Panc1 (cell line): ENCODE data around the gene DUSP1.

ENCODE experiments used
- POLR2AphosphoS5 ChIP-seq: IDR thresholded peaks from 2 replicates; pipeline ENCODE4 v1.6.1; 2012; ENCODE audit warnings: mild to moderate bottlenecking, low read depth, low read length, moderate library complexity
- SIN3A ChIP-seq: IDR thresholded peaks from 2 replicates; pipeline ENCODE4 v1.6.1; 2012; ENCODE audit warnings: low read depth, mild to moderate bottlenecking, low read length, moderate library complexity, borderline replicate concordance; ENCODE audit not compliant: insufficient read depth
- TCF7L2 ChIP-seq: IDR thresholded peaks from 2 replicates; pipeline ENCODE4 v1.6.1; 2011; ENCODE audit warnings: mild to moderate bottlenecking, low read depth, low read length, inconsistent platforms
- TF ChIP-seq, protein P1 (sequence below): fragments of 450-650 bp; IDR thresholded peaks from 2 replicates; pipeline ENCODE4 v1.5.1; 2017; ENCODE audit warnings: mild to moderate bottlenecking

DNA sequence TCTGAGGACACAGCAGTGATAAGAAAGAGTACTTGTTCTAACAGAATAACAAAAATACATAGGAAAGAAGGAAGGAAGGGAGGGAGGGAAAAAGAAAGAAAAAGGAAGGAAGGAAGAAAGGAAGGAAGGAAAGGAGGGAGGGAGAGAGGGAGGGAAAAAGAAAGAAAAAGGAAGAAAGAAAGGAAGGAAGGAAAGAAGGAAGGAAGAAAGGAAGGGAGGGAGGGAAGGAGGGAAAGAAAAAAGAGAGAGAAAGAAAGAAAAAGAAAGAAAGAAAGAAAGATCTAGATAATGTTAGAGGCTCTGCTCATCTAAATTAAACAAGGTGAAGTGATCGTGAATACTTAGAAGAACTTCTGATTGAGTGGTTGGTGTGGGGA, 29.8 kb downstream of the DUSP1 start:
- TF ChIP-seq, protein P1, sequence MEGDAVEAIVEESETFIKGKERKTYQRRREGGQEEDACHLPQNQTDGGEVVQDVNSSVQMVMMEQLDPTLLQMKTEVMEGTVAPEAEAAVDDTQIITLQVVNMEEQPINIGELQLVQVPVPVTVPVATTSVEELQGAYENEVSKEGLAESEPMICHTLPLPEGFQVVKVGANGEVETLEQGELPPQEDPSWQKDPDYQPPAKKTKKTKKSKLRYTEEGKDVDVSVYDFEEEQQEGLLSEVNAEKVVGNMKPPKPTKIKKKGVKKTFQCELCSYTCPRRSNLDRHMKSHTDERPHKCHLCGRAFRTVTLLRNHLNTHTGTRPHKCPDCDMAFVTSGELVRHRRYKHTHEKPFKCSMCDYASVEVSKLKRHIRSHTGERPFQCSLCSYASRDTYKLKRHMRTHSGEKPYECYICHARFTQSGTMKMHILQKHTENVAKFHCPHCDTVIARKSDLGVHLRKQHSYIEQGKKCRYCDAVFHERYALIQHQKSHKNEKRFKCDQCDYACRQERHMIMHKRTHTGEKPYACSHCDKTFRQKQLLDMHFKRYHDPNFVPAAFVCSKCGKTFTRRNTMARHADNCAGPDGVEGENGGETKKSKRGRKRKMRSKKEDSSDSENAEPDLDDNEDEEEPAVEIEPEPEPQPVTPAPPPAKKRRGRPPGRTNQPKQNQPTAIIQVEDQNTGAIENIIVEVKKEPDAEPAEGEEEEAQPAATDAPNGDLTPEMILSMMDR = no peak
- TF ChIP-seq POLR2AphosphoS5 = no peak
- no peak for TF ChIP-seq SIN3A
- no peak for TF ChIP-seq TCF7L2
